Measurements from ENCODE around the gene ZBBX.
A peak's percentile ranks its signal among the peaks of the same experiment; 100 is the strongest.

Gene ZBBX

DNA sequence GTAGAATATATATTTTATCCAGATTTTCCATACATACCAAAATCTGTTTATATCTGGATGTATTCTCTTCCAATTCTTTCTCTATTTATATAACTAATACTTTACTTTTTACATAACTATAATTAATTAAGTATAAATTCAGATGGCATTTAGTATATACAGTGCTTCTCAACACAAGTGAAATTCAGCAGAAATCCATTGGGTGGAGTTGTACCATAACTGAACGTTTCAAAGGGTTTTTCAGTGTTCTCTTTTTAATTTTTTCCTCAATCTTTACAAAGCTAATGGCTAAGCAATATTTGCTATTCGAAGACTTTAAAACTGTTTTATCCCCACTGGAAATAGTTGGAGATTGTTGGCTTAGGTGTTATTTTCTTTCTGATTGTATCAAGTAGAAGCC is 13.9 kb upstream of the ZBBX start:
- in situ Hi-C loops (cut with HindIII; ENCODE audit: low sequenced_read_pairs), result no loop called here
- H3K4me3 ChIP-seq (ENCODE audit: low read depth, low read length), result no peak overlapping the region
- TF ChIP-seq, protein P1, sequence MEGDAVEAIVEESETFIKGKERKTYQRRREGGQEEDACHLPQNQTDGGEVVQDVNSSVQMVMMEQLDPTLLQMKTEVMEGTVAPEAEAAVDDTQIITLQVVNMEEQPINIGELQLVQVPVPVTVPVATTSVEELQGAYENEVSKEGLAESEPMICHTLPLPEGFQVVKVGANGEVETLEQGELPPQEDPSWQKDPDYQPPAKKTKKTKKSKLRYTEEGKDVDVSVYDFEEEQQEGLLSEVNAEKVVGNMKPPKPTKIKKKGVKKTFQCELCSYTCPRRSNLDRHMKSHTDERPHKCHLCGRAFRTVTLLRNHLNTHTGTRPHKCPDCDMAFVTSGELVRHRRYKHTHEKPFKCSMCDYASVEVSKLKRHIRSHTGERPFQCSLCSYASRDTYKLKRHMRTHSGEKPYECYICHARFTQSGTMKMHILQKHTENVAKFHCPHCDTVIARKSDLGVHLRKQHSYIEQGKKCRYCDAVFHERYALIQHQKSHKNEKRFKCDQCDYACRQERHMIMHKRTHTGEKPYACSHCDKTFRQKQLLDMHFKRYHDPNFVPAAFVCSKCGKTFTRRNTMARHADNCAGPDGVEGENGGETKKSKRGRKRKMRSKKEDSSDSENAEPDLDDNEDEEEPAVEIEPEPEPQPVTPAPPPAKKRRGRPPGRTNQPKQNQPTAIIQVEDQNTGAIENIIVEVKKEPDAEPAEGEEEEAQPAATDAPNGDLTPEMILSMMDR (IDR thresholded peaks at IDR 0.05; ENCODE audit: low read depth, low read length), result peak; percentile 2
- DNase-seq (ENCODE audit: low read depth, low spot score), result no peak

- TF ChIP-seq, protein P1 (IDR thresholded peaks at IDR 0.05; ENCODE audit: low read depth, low read length), result no peak
Observed at GRCh38 chr3:167382155-167382554, 2.1 kb upstream of the ZBBX start.

DNA sequence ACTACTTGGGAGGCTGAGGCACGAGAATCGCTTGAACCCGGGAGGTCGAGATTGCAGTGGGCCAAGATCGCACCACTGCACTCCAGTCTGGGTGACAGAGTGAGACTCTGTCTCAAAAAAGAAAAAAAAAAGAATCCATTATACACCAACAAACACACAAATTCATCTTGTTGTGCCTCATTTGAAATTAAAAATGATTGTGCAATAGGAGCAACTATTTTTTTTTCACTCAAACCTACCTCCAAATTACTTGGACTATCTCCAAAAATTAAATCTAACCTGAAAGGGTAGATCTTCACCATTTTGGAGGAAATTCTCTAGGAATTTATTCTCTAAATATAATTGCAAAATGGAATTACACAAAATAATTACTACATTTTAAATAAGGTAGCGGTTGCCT is 4.6 kb downstream of the ZBBX start:
- in situ Hi-C loops (cut with HindIII; ENCODE audit: low sequenced_read_pairs), result no loop called here
- TF ChIP-seq, protein P1 (IDR thresholded peaks at IDR 0.05; ENCODE audit: low read depth, low read length), result no peak
- no peak for DNase-seq (ENCODE audit: low read depth, low spot score)
- no peak overlapping the region for H3K4me3 ChIP-seq (ENCODE audit: low read depth, low read length)

More at GRCh38 chr3:167382155-167382554, 2.1 kb upstream of the ZBBX start:
- H3K4me3 ChIP-seq (ENCODE audit: low read depth, low read length), result no peak overlapping the region
- in situ Hi-C loops (cut with HindIII; ENCODE audit: low sequenced_read_pairs), result no loop called here
- no peak for DNase-seq (ENCODE audit: low read depth, low spot score)

- TF ChIP-seq, protein P1 (IDR thresholded peaks at IDR 0.05; ENCODE audit: low read depth, low read length), result no peak
- DNase-seq (ENCODE audit: low read depth, low spot score), result no peak
- in situ Hi-C loops (cut with HindIII; ENCODE audit: low sequenced_read_pairs), result no loop called here
- H3K4me3 ChIP-seq (ENCODE audit: low read depth, low read length), result no peak overlapping the region
Observed at GRCh38 chr3:167372138-167372537, 8.0 kb downstream of the ZBBX start.

DNA sequence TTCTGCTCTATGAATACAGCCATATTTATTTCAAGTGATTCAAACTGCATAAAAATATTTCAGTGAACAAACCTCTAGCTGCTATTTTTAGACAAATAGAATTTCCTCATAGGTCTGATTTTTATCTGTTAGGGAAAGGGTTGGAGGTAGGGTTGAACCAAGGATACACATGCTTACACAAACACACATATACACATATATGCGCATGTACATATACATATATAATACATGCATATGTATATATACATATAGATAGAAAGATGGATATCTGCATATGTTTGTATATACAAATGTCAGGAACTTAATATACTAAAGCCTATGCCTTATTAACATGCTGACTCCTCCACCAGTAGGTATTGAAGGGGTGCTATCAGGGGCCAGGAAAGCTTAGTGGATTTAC is 18.1 kb downstream of the ZBBX start:
- no peak overlapping the region for H3K4me3 ChIP-seq (ENCODE audit: low read depth, low read length)
- TF ChIP-seq, protein P1 (IDR thresholded peaks at IDR 0.05; ENCODE audit: low read depth, low read length), result no peak
- no peak for DNase-seq (ENCODE audit: low read depth, low spot score)
- in situ Hi-C loops (cut with HindIII; ENCODE audit: low sequenced_read_pairs), result no loop called here

DNA sequence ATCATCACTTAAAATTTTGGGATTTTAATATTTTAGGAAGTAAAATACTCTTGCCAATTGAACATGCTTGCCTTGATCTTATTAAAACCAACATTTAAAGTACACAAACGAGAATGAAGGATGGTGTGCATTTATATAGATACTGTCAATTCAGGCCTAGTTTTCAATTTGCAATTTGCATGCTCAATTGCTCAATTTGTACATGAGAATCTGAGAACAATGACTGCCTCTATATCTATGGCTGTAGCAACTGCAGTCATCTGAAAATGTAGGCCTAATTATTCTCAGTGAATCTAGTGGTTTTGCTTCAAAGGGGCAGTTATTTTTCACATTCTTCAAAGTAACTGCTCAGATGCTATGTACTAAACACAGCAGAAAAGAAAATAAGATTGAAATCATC is 18.8 kb downstream of the ZBBX start:
- in situ Hi-C loops (cut with HindIII; ENCODE audit: low sequenced_read_pairs), result no loop called here
- no peak for DNase-seq (ENCODE audit: low read depth, low spot score)
- TF ChIP-seq, protein P1 (IDR thresholded peaks at IDR 0.05; ENCODE audit: low read depth, low read length), result no peak
- H3K4me3 ChIP-seq (ENCODE audit: low read depth, low read length), result no peak overlapping the region

- no peak for DNase-seq (ENCODE audit: low read depth, low spot score)
- TF ChIP-seq, protein P1 (IDR thresholded peaks at IDR 0.05; ENCODE audit: low read depth, low read length), result no peak
- in situ Hi-C loops (cut with HindIII; ENCODE audit: low sequenced_read_pairs), result no loop called here
- H3K4me3 ChIP-seq (ENCODE audit: low read depth, low read length), result no peak overlapping the region
Observed at GRCh38 chr3:167355446-167355845, 24.7 kb downstream of the ZBBX start.
